GM18517 (cell line): ENCODE results near the gene NUP88.

ENCODE experiments used
- ATAC-seq: cut with Tn5 transposase; IDR thresholded peaks from one replicate; pipeline ENCODE4 v1.9.1; 2021; ENCODE audit warnings: mild to moderate bottlenecking, moderate library complexity; ENCODE audit not compliant: unreplicated experiment

Gene NUP88

DNA sequence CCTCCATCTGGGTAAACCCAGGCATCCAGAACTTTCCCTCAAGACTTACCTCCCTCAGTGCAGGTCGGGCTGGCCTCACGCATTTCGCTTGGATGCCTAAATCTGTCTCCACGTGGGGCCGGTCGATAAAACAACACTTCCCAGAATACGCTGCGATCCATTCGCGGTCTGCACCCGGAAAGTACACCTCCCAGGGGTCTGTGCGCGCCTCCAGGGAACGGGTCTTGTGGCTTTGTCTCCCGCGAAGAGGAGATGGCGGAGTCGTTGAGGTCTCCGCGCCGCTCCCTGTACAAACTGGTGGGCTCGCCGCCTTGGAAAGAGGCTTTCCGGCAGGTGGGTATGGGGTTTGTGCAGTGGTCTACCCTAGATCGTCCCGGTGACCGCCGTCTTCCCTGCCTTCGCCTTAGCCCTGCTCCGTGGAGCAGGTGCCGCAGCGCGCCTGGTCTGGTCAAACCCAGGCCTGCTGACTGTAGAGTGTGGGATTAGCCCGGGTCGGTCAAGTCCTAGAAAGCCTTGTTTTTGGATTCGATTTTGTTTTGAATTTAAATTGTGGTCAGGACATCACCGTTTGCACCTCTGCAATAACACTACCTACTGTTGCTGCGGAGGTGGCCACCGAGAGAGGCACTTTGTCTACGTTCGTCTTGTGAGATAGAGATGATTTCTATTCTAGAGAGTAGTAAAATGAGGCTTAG is 644 bp upstream of the NUP88 start, which contains the start of gene RPAIN:
RPAIN (plus strand) TSS at position 224 of the 695 bp plus-strand sequence; CDS start at position 253, 29 bp downstream.
- ATAC-seq: peak; percentile 47

DNA sequence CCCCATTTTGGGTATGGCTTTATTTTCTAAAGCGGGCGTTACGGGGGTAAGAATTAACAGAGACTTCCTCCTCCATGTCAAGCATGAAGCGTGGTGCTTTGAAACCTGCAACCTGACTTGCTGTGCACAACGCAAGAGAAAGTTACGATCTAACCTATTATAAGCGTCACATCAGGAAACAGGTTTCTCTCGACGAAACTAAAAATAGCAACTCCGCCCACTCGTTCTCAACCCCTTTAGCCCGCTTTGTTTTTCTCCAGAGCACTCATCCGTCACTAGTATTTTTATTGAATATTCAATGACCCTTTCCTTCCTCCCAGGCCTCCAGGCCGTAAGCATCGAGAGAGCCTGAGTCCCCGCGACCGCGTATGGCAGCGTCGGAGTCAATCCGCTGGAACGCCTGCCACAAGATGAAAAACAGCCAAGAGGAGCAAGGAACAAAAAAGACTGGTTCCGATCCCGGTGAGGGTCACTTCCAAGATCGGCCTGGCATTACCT is 555 bp downstream of the NUP88 start:
- ATAC-seq: peak; percentile 37

DNA sequence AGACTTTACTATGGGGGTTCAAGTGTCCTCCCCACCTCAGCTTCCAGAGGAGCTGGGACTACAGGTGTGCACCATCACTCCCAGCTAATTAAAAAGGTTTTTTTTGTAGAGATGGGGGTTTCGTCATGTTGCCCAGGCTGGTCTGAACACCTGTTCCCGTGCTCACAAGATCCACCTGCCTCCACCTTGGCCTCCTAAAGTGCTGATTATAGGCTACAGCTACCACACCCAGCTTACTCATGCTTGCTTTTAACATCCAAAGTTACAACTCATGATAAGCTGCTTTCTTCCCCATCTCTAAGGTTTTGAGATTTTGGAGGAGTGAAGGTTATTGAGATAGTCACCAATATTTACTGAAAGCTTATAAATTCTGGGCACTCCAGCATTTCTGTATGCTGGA is 2.6 kb downstream of the NUP88 start:
- ATAC-seq: no peak

DNA sequence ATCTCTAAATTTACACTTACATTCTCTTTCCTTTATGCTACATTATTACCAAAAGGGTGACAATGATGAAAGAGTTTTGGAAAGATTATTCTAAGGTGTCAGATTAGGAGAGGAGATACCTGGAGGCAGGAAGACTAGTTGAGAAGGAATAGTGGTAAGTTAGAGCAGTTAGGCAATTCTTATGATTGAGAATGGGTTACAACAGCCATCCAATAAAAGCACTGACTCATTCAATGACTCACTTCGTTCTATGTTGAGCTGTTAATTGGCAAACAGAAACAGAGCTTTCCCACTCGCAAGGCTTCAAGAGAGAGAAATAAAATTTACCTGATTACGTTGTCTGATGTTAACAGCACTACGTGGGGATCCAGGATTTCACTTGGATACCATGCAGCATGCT is 5.8 kb downstream of the NUP88 start:
- ATAC-seq: no peak

DNA sequence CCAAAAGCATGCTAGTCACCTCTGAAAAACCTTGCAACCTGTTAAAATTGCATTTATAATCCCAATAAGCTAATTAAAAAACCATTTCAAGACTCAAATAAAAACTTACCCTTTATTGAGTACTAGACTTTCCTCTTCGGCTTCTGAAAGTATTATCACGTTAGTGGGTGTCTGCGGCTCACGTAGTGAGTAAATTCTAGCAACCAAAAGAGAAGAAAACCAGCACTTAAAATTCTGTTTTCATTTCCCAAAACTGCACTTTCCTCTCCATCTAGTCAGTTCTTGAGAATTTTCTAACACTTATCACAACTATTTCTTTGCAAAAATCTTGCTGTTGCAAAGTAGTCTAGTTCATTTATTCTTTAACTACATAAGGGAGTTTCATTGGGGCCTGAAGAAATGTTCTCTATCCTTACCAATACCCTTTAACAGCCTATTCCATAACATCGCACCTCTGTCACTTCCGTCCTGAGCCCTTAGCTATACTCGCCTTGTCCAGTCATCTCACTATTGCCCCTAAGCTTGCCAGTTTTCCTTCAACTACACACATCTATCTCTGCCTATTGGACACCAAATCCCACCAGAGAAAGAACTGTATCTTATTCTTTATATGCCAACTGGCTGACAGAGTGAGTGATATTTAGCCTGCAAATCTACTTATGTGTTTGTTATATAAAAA is 8.7 kb downstream of the NUP88 start:
- no peak for ATAC-seq

DNA sequence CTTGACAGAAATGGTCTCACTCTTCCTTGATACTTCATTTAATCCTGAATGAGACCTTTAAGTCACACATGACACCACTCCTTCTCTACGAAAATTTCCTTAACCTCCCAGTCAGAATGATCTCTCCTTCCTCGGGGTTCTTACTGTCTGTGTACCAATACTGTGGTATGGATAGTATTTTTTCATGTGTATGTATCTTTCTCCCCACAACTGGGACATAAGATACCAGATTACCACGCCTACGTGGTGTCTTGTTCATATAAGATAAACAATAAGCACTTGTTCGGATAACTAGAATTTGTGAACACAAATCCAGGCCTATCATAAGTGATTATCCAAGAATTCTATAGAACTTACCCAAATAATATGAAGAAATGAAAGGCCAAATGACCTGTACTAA is 11.3 kb downstream of the NUP88 start:
- no peak for ATAC-seq

DNA sequence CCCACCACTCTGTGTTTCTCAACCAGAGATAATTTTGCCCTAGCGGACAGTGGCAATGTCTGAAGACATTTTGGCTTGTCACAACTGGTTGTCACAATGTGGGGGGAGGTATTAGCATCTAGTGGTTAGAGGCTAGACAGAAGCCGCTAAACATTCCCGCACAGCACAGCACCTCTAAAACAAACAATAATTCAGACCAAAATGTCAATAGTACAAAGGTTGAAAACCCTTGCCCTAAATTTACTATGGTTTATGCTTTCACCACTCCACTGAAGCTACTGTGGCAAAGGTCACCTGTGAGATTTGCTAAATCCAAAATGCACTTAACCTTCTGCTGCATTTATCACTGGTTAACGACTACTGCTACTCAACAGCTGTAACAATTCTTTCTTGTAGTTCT is 14.1 kb downstream of the NUP88 start:
- ATAC-seq: no peak

DNA sequence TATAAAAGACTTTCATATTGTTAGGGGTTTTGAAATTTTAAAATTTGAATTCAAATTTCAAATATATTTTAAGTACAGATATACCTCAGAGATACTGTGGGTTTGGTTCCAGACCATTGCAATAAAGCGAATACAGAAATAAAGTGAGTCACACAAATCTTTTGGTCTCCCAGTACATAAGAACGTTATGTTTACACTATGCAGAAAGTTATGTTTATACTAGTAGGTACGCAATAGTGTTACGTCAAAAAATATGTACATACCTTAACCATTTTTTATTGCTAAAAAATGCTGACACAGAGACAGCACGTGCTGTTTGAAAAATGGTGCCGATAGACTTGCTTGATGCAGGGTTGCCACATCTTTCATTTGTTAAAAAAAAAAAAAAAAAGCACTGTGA is 19.7 kb downstream of the NUP88 start:
- no peak for ATAC-seq

DNA sequence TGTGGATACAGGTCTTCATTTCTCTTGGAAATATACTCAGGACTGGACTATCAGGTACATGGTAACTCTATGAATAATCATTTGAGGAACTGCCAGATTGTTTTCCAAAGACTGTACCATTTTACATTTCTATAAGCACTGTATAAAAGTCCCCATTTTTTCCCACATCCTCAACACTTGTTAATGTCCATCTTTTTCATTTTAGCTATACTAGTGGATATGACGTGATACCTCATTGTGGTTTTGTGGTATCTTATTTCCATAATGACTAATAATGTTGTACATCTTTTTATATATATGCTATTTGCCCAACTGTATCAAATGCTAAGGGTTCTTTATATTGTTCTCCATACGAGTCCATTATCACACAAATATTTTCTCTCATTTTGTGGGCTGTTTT is 22.9 kb downstream of the NUP88 start:
- no peak for ATAC-seq

DNA sequence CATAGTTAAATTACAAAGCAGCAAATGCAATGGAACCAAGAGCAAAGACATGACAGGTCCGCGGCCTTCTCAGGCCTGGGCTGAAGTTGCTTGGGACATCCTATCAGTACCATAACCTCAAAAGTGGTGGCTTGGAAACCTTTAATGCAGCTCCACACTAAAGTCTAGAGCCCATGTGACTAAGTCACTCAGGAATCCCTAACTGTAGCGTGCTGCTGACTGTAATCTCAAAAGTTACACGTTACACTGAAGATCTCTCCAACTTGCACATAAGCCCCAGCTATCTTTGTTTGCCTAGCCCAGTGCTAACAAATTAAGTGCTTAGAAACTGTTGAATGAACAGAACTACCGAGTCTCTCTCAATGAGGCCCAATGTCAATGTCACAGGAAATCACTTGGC is 27.8 kb downstream of the NUP88 start:
- ATAC-seq: no peak

DNA sequence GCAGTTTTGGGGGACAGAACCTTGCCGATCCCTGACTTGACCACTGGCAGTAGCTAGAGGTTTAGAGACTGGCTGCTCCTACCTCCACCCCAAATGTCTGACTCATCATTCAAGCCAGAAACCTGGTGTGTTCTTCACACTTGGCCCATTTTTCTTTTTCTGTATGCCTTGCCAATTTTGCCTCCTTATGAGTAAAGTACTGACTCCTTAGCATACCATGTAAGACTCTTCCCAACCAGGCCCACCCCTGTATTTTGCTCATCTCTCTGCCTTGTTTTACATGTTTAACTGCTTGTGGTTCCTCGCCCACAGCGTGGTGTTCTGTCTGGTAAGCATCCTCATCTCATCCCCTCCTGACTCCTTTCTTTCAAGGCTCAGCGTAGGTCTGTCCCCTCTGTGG is 37.9 kb downstream of the NUP88 start:
- ATAC-seq: no peak

DNA sequence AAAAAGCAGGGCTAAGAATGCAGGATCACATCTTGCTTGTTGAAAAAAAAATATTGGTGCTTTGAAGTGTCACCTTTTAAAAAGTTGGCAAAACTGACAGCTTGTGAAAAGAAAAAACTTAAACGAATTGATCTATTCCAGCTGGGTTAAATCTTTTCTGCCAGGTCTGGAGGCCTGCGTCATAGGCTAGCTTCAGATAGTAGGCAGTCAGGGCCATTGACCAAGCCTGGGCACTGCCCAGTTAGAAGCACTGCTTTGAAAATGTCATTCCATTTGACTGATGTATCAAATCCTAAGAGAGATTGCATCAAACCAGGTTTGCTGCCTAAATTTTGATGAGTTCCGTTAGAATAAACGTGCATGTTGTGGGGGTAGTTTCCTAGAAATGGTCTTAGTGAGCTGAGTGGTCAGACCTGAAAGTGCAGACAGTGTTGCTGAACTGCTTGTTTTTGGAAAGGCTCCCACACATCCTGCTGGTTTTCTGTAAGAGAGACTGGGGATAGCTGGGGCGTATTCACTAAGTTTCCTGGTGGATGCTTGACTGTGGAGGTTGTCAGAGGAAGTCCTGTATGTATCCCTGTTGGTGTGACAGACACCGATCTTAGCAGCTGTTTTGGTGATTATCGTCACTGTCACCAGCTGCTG is 38.8 kb downstream of the NUP88 start:
- no peak for ATAC-seq

DNA sequence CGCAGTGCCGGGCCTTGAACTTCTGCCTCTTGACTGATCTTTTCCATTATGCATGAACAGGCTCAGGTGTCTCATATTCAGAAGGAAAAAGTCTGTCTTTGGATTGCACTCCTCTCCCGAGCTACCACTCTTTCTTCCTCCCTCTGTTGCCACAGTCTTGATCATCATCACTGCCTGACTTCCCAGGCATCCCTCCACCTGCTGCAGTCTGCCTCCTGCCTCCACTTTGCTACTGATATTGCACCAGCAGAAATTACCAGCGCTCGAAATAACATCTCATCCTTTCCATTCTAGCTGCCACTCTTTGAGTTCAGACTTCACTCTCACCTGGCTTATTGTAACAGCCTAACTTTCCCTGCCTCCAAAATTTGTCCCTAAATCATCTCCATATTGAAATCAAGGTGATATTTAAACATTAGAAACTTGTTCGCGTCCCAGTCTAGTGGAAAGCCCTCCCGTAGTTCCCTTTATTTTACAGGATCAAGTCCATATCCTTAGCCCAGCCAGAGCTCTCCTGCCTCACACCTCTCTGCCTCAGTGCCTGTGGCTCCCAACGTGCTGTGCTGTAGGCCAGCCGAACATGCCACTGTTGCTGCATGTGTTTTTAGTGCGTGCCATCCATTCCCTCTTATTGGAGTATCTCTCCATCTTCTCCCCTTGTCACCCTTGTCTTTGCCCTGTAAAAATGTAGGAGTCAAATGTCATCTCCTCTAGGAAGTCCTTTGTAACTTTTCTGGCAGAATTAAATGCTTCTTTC is 39.9 kb downstream of the NUP88 start:
- ATAC-seq: no peak

DNA sequence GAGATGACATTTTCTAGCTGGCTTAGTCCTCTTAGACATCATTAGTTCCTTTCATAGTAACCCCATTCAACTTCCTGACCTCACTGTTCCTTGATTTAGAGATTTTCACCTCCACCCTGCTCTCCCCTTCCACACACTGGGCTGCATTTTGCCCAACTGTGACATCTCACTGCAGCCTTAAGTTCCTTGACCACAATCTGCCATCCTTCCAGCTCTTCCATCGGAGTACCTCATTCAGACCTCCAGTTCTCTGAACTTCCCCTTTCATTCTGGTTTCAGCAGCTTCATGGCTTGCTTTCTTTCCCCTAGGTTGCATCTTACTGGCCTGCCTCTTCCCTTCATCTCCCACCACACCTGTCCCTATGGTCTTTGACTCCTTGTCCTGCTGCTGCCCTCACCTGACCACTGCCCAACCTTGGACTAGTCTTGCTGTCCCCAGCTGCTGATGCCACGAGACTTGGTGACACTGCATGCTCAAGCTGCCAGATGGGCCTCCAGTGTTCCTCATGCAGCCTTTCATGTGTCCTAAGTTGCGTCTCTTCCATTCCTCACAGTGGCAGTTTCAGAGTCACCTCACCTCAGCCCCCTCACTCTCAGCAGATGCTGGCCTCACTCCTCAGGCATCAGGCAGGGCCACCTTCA is 40.8 kb downstream of the NUP88 start:
- ATAC-seq: no peak

DNA sequence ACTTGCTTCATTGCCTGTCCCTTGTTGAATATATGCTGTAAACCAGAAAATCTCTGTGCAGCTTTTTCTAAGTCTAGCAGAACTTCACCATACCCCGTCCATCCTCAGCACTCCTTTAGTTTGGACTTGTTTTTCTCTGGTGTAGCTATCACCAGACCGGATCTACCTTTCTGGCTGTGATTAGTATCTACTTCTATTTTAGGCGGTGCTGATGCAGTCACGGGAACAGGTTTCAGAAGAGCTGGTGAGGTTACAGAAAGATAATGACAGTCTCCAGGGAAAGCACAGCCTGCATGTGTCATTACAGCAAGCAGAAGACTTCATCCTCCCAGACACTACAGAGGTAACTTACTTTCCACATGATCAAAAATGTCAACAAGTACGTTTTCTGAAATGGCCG is 46.4 kb downstream of the NUP88 start:
- no peak for ATAC-seq

DNA sequence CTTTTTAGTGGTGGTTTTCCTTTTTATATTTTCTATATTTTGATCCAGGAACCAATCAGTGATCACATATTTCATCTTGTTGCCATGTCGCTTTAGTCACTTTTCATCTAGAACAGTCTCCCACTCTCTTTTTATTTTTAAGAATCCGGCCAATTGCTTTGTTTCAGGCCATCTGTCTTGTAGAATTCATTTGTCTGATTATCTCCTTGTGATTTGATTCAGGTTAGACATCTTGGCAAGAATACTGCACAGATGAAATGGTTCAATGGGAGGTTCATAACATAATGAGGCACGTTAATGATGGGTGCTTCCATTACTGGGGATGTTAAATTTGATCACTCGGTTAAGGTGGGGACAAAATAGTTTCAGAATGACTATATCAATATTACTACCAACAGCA is 49.1 kb downstream of the NUP88 start:
- no peak for ATAC-seq

DNA sequence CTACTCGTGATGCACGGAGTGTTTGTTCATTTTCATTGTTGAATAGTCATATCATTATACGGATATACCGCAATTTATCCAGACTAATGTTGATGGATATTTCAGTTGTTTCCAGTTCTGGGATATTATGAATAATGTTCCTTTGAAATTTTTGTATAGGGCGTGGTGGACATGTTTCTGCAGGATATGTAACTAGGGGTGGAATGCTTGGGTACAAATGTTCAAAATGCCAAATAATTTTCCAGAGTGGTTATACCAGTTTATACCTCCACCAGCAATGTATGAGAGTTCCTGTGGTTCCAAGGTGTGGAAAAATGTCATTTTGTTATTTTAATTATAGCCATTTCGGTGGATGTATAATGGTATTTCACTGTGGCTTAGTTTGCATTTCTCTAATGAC is 53.6 kb downstream of the NUP88 start:
- ATAC-seq: no peak

DNA sequence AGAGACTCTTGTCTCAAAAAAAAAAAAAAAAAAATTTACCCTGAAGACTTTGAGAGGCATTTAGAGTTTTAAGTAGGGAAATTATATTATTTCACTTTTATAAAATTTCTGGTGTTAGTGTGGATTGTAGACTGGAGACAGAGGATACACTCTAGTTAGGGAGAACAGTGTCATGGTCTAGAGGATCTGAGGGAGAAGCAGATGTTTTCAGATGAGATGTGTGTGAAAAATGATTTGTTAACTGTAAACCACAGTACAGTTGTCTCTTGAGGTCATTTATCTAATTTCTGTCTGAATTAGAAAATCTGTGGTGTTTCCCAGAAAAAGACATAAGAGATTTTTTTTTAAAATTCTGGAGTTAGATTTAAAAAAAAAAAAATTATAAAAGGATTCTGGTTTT is 54.8 kb downstream of the NUP88 start:
- ATAC-seq: no peak

DNA sequence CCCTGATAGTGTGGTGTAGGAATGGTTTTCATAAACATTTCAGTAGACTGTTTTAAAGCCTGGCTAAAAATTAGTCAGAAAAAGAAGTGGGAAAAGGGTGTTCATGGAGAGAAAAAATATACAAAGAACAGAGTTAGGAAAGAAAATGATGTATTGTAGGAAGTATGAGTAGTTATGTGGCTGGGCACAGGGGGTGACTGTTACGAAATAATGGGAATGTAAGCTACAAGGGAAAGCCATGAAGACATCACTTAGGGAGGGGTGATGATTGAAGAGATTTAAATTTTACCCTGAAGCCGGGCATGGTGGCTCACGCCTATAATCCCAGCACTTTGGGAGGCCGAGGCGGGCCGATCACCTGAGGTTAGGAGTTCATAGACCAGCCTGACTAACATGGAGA is 55.3 kb downstream of the NUP88 start:
- ATAC-seq: no peak

DNA sequence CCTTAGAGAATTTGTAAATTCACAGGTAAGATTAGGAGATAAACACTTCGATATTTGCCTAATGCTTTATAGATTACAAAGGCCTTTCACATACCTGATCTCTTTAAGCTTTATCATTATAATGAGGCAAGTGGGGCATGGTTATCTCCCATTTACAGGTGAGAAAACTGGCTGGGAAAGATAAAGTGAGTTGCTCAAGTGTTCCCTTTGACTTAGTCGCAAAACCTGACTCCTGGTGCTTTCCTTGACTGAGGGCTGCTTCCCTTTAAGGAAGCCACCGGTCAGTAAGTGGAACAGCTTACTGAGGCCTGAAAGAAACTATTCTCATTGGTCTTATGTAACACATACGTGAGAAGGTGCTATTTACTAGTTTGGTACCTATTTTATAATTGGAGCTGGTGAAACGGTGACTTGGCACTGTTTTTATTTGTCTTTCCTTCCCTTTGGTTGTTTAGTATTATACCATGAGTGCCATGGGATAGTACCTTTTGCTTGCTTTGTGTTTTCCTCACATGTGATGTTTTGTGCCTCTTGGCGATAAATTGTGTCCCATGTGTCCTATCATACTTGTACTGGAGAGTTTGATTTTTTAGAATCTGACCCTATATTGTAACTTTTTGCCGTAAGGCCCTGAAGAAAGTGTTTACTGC is 57.2 kb downstream of the NUP88 start:
- no peak for ATAC-seq
